K562 (cell line): ENCODE measurements around the gene NFYC. TPM values are rescaled to one million over a fixed set of nuclear protein-coding genes. Genes with fewer than 3 reads are reported as not detected.

Experiments used
- ATF4 ChIP-seq: fragments of 450-650 bp; formaldehyde crosslinking; IDR thresholded peaks from 2 replicates; pipeline ENCODE4 v1.4.0; 2022; ENCODE audit warnings: mild to moderate bottlenecking, moderate library complexity
- CREB3L1 ChIP-seq: fragments of 450-650 bp; IDR thresholded peaks from 2 replicates; pipeline ENCODE4 v1.6.1; 2014; ENCODE audit warnings: low read depth, mild to moderate bottlenecking, moderate library complexity, borderline replicate concordance
- CTCFL ChIP-seq: IDR thresholded peaks from 2 replicates; pipeline ENCODE4 v1.6.1; 2011; ENCODE audit warnings: borderline replicate concordance, low read depth, mild to moderate bottlenecking, moderate library complexity, low read length; ENCODE audit not compliant: insufficient read depth, poor library complexity, severe bottlenecking
- ETS1 ChIP-seq: conservative IDR thresholded peaks from 2 replicates; pipeline ENCODE4 v1.6.1; 2011; ENCODE audit warnings: low read depth, mild to moderate bottlenecking, low read length; ENCODE audit not compliant: control insufficient read depth
- FOXP4 ChIP-seq: sonication (generic); formaldehyde crosslinking; IDR thresholded peaks from 2 replicates; pipeline ENCODE4 v1.8.0; 2022; ENCODE audit warnings: mild to moderate bottlenecking, missing genetic modification reagents, borderline replicate concordance
- ILF3 ChIP-seq: fragments of 450-650 bp; IDR thresholded peaks from 2 replicates; pipeline ENCODE4 v1.6.1; 2018; ENCODE audit warnings: antibody characterized with exemption, mild to moderate bottlenecking, moderate library complexity, borderline replicate concordance
- MAZ ChIP-seq, 2 experiments: fragments of 450-650 bp in 1 of 2; sonication (generic) in 1 of 2; formaldehyde crosslinking; IDR thresholded peaks in 1 of 2; conservative IDR thresholded peaks in 1 of 2; 2 replicates each; pipeline versions ENCODE4 v1.4.0 to v1.5.0; 2020; ENCODE audit warnings: mild to moderate bottlenecking in 1 of 2, missing genetic modification reagents in 1 of 2
- NFATC3 ChIP-seq: fragments of 450-650 bp; IDR thresholded peaks from 2 replicates; pipeline ENCODE4 v1.6.1; 2017; ENCODE audit warnings: mild to moderate bottlenecking
- PHF21A ChIP-seq: fragments of 450-650 bp; IDR thresholded peaks from 2 replicates; pipeline ENCODE4 v1.6.1; 2017; ENCODE audit warnings: low read depth, borderline replicate concordance
- SMAD3 ChIP-seq: fragments of 450-650 bp; formaldehyde crosslinking; conservative IDR thresholded peaks from 2 replicates; pipeline ENCODE4 v1.4.0; 2020; ENCODE audit warnings: mild to moderate bottlenecking
- SMARCA5 ChIP-seq: fragments of 450-650 bp; IDR thresholded peaks from 2 replicates; pipeline ENCODE4 v1.6.1; 2016
- SNIP1 ChIP-seq: fragments of 450-650 bp; IDR thresholded peaks from 2 replicates; pipeline ENCODE4 v1.7.1; 2017; ENCODE audit warnings: low read depth, mild to moderate bottlenecking
- XRCC4 ChIP-seq: IDR thresholded peaks from one replicate; pipeline ENCODE4 v1.6.1; 2011; ENCODE audit not compliant: insufficient read depth, insufficient read length; ENCODE audit errors: extremely low read depth
- ZBTB8A ChIP-seq: fragments of 450-650 bp; IDR thresholded peaks from 2 replicates; pipeline ENCODE4 v1.6.1; 2018; ENCODE audit warnings: mild to moderate bottlenecking, moderate library complexity; ENCODE audit not compliant: partially characterized antibody
- ZNF253 ChIP-seq: fragments of 250-450 bp; sonication (Bioruptor Pico); conservative IDR thresholded peaks from 2 replicates; pipeline ENCODE4 v1.6.1; 2021; ENCODE audit warnings: mild to moderate bottlenecking
- ZNF398 ChIP-seq: fragments of 250-450 bp; sonication (Bioruptor Pico); IDR thresholded peaks from 2 replicates; pipeline ENCODE4 v1.8.0; 2021; ENCODE audit warnings: moderate library complexity, mild to moderate bottlenecking, inconsistent platforms
- polyA plus RNA-seq, 8 experiments: library from polyadenylated mRNA; depleted of rRNA in 4 of 8; stranded (reverse) in 5 of 8; unstranded in 3 of 8; fragments of >200 nt; fragmentation: Nextera tagmentation in 2 of 8; fragmentation: Illumina TruSeq in 1 of 8; extraction: Ambion mirVana in 2 of 8; extraction: Trizol in 1 of 8; gene quantifications; 2 replicates each; pipeline versions ENCODE4 v1.2.1 to v1.2.3, GENCODE V29; 2011 to 2014; ENCODE audit warnings: inconsistent platforms in 1 of 8, missing spikeins in 1 of 8
- total RNA-seq, 7 experiments: library from RNA; depleted of rRNA in 6 of 7; stranded (reverse); fragments of >200 nt in 6 of 7; fragmentation: Illumina TruSeq in 2 of 7; extraction: Trizol in 2 of 7; gene quantifications; 2 replicates each; pipeline versions ENCODE4 v1.2.1 to v1.2.3, GENCODE V29; 2011 to 2021; ENCODE audit warnings: low replicate concordance in 1 of 7

Gene NFYC
- total and polyA plus RNA-seq, 9 of the 15 experiments (the other 6 are each of a cell fraction or from before 2014, with no cell fraction given) = 4.8 to 59.8 (median 41.1) TPM

- TF ChIP-seq CTCFL (no peak), ZBTB8A (no peak), NFATC3 (no peak), SNIP1 (no peak), ATF4 (CRISPR knock-in tag) (no peak), PHF21A (no peak), SMARCA5 (no peak), SMAD3 (CRISPR knock-in tag) (no peak), ZNF398 (CRISPR knock-in tag) (no peak), CREB3L1 (no peak; the same call in 1 of the 2 replicates), MAZ (CRISPR knock-in tag; conservative IDR thresholded peaks at IDR 0.05 in 1 of 2, IDR thresholded peaks at IDR 0.05 in 1 of 2) (peak in 1 of 2 experiments; percentile 43; a peak in 1 of 4 replicates), ETS1 (no peak), ILF3 (no peak), XRCC4 (no peak), FOXP4 (CRISPR knock-in tag) (no peak), ZNF253 (CRISPR knock-in tag) (no peak)
Measured at GRCh38 chr1:40711465-40712404, 20.2 kb downstream of the NFYC start (continued).
